ENCODE data around the gene SHROOM3.

DNA sequence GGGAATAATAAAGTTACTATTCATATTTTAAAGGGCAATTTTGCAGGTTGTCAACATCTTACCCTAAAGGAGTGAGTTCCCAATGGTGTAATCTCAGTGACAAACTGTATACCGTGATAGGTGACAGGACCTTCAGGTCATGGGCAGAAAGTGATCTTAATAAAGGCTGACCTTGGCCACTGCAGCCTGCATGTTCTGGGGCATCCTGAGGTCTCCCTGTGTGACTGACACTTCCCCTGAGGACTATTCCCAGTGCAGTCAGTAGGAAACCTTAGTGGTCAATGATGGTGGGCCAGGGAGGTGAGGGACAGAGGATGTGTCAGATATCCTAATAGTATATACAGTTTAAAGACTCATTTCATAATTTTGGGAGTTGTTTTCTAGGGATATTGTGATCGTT lies 137.2 kb downstream of the SHROOM3 start:
- TF ChIP-seq, protein P1, sequence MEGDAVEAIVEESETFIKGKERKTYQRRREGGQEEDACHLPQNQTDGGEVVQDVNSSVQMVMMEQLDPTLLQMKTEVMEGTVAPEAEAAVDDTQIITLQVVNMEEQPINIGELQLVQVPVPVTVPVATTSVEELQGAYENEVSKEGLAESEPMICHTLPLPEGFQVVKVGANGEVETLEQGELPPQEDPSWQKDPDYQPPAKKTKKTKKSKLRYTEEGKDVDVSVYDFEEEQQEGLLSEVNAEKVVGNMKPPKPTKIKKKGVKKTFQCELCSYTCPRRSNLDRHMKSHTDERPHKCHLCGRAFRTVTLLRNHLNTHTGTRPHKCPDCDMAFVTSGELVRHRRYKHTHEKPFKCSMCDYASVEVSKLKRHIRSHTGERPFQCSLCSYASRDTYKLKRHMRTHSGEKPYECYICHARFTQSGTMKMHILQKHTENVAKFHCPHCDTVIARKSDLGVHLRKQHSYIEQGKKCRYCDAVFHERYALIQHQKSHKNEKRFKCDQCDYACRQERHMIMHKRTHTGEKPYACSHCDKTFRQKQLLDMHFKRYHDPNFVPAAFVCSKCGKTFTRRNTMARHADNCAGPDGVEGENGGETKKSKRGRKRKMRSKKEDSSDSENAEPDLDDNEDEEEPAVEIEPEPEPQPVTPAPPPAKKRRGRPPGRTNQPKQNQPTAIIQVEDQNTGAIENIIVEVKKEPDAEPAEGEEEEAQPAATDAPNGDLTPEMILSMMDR (IDR thresholded peaks at IDR 0.05) = no peak
- TF ChIP-seq EP300 (IDR thresholded peaks at IDR 0.05) = no peak
- no peak for TF ChIP-seq POLR2A (IDR thresholded peaks at IDR 0.05)
- TF ChIP-seq POLR2AphosphoS5 (IDR thresholded peaks at IDR 0.05) = no peak
